H1 (cell line): Measurements from ENCODE around the gene NANOGP8. TPM values are rescaled to one million over a fixed set of nuclear protein-coding genes. Genes with fewer than 3 reads are reported as not detected.

ENCODE experiments used
- CTCF ChIA-PET: fragments of 300-600 bp; sonication (Branson Sonifier 250); formaldehyde crosslinking; loops from one replicate; lab custom pipeline; 2021; ENCODE audit not compliant: partially characterized antibody; lab: Charles Lee
- POLR2A ChIA-PET: fragments of 300-600 bp; sonication (Branson Sonifier 250); formaldehyde crosslinking; loops from one replicate; lab custom pipeline; 2021; ENCODE audit warnings: inconsistent platforms; ENCODE audit not compliant: partially characterized antibody; lab: Charles Lee
- DNase-seq, 2 experiments: peaks; one replicate each; pipeline versions ENCODE4 v3.0.0 to v3.0.0-alpha.2; 2010 to 2022; ENCODE audit warnings: low spot score in 2 of 2, low read depth in 1 of 2, mixed read lengths in 1 of 2
- FAIRE-seq: peaks from 2 replicates; lab custom pipeline; 2011; peaks lifted over from hg19 to GRCh38; lab: Jason Lieb, UNC
- H2AFZ ChIP-seq: 2 replicates; pipeline ENCODE4 v1.8.1; 2012; ENCODE audit warnings: low read length, inconsistent platforms
- H2AK5ac ChIP-seq: 2 replicates; pipeline ENCODE4 v1.6.1; 2013; ENCODE audit warnings: low read depth, low read length
- H2BK120ac ChIP-seq: replicated peaks from 2 replicates; pipeline ENCODE3; 2013; ENCODE audit warnings: low read depth, low read length, inconsistent platforms
- H2BK12ac ChIP-seq: 2 replicates; pipeline ENCODE4 v1.6.1; 2013; ENCODE audit warnings: low read depth, low read length
- H2BK15ac ChIP-seq: 2 replicates; pipeline ENCODE4 v1.6.1; 2013; ENCODE audit warnings: low read length
- H2BK20ac ChIP-seq: 2 replicates; pipeline ENCODE4 v1.6.1; 2013; ENCODE audit warnings: low read length
- H2BK5ac ChIP-seq: 2 replicates; pipeline ENCODE4 v1.6.1; 2013; ENCODE audit warnings: low read depth, low read length
- H3K14ac ChIP-seq: 2 replicates; pipeline ENCODE4 v1.6.1; 2013; ENCODE audit warnings: inconsistent platforms; ENCODE audit not compliant: insufficient read length
- H3K18ac ChIP-seq: 2 replicates; pipeline ENCODE4 v1.6.1; 2013; ENCODE audit warnings: low read length; ENCODE audit errors: extremely low read depth
- H3K23ac ChIP-seq: 2 replicates; pipeline ENCODE4 v1.6.1; 2013; ENCODE audit warnings: inconsistent platforms; ENCODE audit not compliant: insufficient read length
- H3K23me2 ChIP-seq: 2 replicates; pipeline ENCODE4 v1.6.1; 2013; ENCODE audit warnings: low read depth, low read length
- H3K27ac ChIP-seq: 2 replicates; pipeline ENCODE4 v1.6.1; 2011; ENCODE audit warnings: low read depth, low read length, inconsistent platforms
- H3K27me3 ChIP-seq, 4 experiments: replicated peaks in 1 of 4; 1 replicate in 1 of 4; 2 replicates in 3 of 4; pipeline versions ENCODE4 v1.6.1 to v1.8.1; 2011 to 2013; ENCODE audit warnings: low read length in 3 of 4, mild to moderate bottlenecking in 3 of 4, inconsistent platforms in 2 of 4, mixed read lengths in 2 of 4, moderate library complexity in 1 of 4; ENCODE audit not compliant: control insufficient read depth in 3 of 4, insufficient read depth in 3 of 4; ENCODE audit errors: extremely low read depth in 1 of 4
- H3K36me3 ChIP-seq, 4 experiments: 2 replicates each; pipeline versions ENCODE4 v1.6.1 to v1.8.1; 2011 to 2013; ENCODE audit warnings: mild to moderate bottlenecking in 4 of 4, low read length in 3 of 4, moderate library complexity in 2 of 4, control low read depth in 1 of 4, inconsistent platforms in 1 of 4; ENCODE audit not compliant: insufficient read depth in 4 of 4, control insufficient read depth in 2 of 4
- H3K4ac ChIP-seq: replicated peaks from 2 replicates; pipeline ENCODE3; 2013; ENCODE audit warnings: low read length, low read depth, mixed read lengths, inconsistent platforms; ENCODE audit not compliant: insufficient read length
- H3K4me1 ChIP-seq, 4 experiments: replicated peaks in 1 of 4; 1 replicate in 1 of 4; 2 replicates in 3 of 4; pipeline versions ENCODE4 v1.6.1 to v1.8.1; 2011 to 2013; ENCODE audit warnings: low read length in 3 of 4, inconsistent platforms in 2 of 4, mixed read lengths in 1 of 4; ENCODE audit not compliant: insufficient read depth in 4 of 4, control insufficient read depth in 3 of 4
- H3K4me2 ChIP-seq, 2 experiments: 2 replicates each; pipeline versions ENCODE4 v1.6.1 to v1.8.1; 2011 to 2013; ENCODE audit warnings: low read depth in 2 of 2, low read length in 2 of 2, control low read depth in 1 of 2, inconsistent platforms in 1 of 2, mild to moderate bottlenecking in 1 of 2; ENCODE audit not compliant: insufficient read depth in 1 of 2
- H3K4me3 ChIP-seq, 4 experiments: fragments of 200-600, 300-600 bp in 1 of 4; sonication (generic), shearing (Covaris generic), sonication (Bioruptor Twin) in 1 of 4; 2 replicates each; pipeline versions ENCODE4 v1.5.1 to v1.8.1; 2011 to 2016; ENCODE audit warnings: low read length in 4 of 4, low read depth in 3 of 4, control low read depth in 2 of 4, inconsistent platforms in 2 of 4, mild to moderate bottlenecking in 2 of 4, mixed read lengths in 1 of 4, moderate library complexity in 1 of 4; ENCODE audit not compliant: insufficient read depth in 2 of 4; ENCODE audit errors: extremely low read depth in 1 of 4
- H3K56ac ChIP-seq: replicated peaks from 2 replicates; pipeline ENCODE3; 2013; ENCODE audit warnings: low read depth, mild to moderate bottlenecking, mixed read lengths, low read length, inconsistent platforms; ENCODE audit not compliant: insufficient read length
- H3K79me1 ChIP-seq: 2 replicates; pipeline ENCODE4 v1.6.1; 2013; ENCODE audit warnings: low read depth, low read length, control low read depth
- H3K79me2 ChIP-seq, 2 experiments: 2 replicates each; pipeline versions ENCODE4 v1.6.1 to v1.8.1; 2012 to 2013; ENCODE audit warnings: low read length in 2 of 2, mild to moderate bottlenecking in 2 of 2, inconsistent platforms in 1 of 2; ENCODE audit not compliant: insufficient read depth in 2 of 2, control insufficient read depth in 1 of 2
- H3K9ac ChIP-seq, 4 experiments: replicated peaks in 1 of 4; 1 replicate in 1 of 4; 2 replicates in 3 of 4; pipeline versions ENCODE4 v1.6.1 to v1.8.1; 2011 to 2013; ENCODE audit warnings: low read depth in 3 of 4, low read length in 3 of 4, control low read depth in 2 of 4, mild to moderate bottlenecking in 2 of 4, moderate library complexity in 2 of 4, inconsistent platforms in 1 of 4; ENCODE audit errors: extremely low read depth in 1 of 4
- H3K9me3 ChIP-seq, 2 experiments: 2 replicates each; pipeline versions ENCODE4 v1.6.1 to v1.8.1; 2012 to 2013; ENCODE audit warnings: mild to moderate bottlenecking in 2 of 2, moderate library complexity in 2 of 2, control low read depth in 1 of 2, inconsistent platforms in 1 of 2, low read depth in 1 of 2, low read length in 1 of 2, mixed read lengths in 1 of 2; ENCODE audit not compliant: insufficient read depth in 2 of 2
- H4K20me1 ChIP-seq, 2 experiments: replicated peaks in 1 of 2; 2 replicates each; pipeline versions ENCODE3 to v1.8.1; 2011 to 2013; ENCODE audit warnings: inconsistent platforms in 2 of 2, low read length in 2 of 2, mild to moderate bottlenecking in 1 of 2; ENCODE audit not compliant: insufficient read depth in 2 of 2, control insufficient read depth in 1 of 2
- H4K5ac ChIP-seq: 2 replicates; pipeline ENCODE4 v1.6.1; 2013; ENCODE audit warnings: low read length, low read depth, mixed read lengths, inconsistent platforms; ENCODE audit not compliant: insufficient read length
- H4K8ac ChIP-seq: 2 replicates; pipeline ENCODE4 v1.8.0; 2013; ENCODE audit warnings: mild to moderate bottlenecking, moderate library complexity, low read length, inconsistent platforms; ENCODE audit not compliant: insufficient read depth; ENCODE audit errors: extremely low read depth
- H4K91ac ChIP-seq: replicated peaks from 2 replicates; pipeline ENCODE3; 2013; ENCODE audit warnings: low read length, mixed read lengths, inconsistent platforms; ENCODE audit not compliant: insufficient read length
- CEBPB ChIP-seq: IDR thresholded peaks from 2 replicates; pipeline ENCODE4 v1.6.1; 2012; ENCODE audit warnings: low read depth, low read length
- CHD1 ChIP-seq: IDR thresholded peaks from 2 replicates; pipeline ENCODE4 v1.6.1; 2012; ENCODE audit warnings: low read depth, low read length, improper control_type of control experiment
- WGBS, 2 experiments: shearing (Covaris generic) in 1 of 2; methylation state at CpG; one replicate each; pipeline versions ENCODE4 v1.1.6 to v1.1.7; 2013 to 2015; ENCODE audit warnings: low lambda C conversion rate in 2 of 2, mixed read lengths in 2 of 2, inconsistent platforms in 1 of 2, low coverage in 1 of 2, missing lambda C conversion rate in 1 of 2; ENCODE audit not compliant: insufficient replicate concordance in 2 of 2, insufficient coverage in 1 of 2, insufficient read length in 1 of 2; ENCODE audit errors: extremely low coverage in 1 of 2, missing lambda C conversion rate in 1 of 2; 5-methylcytosine and 5-hydroxymethylcytosine counted together
- polyA plus RNA-seq, 7 experiments: library from polyadenylated mRNA; depleted of rRNA in 3 of 7; stranded (reverse) in 5 of 7; unstranded in 2 of 7; fragments of >200 nt in 5 of 7; fragments of 200-250 nt in 2 of 7; gene quantifications; 1 replicate in 5 of 7; 2 replicates in 1 of 7; 4 replicates in 1 of 7; pipeline versions ENCODE4 v1.2.1 to v1.2.3, GENCODE V29; 2011 to 2013; ENCODE audit warnings: missing spikeins in 2 of 7, mixed read lengths in 2 of 7
- total RNA-seq: library from RNA; stranded (reverse); fragmentation: NEBNext Ultra II Directional; extraction: Animal tissue kit (Norgen Biotek cat#: 25700); gene quantifications from 2 replicates; pipeline ENCODE4 v1.2.1, GENCODE V29; 2021

The NANOGP8 gene
- total and polyA plus RNA-seq, 2 of the 8 experiments (the other 6 are each of a cell fraction or from before 2014, with no cell fraction given) = 23.3 to 40.6 TPM

DNA sequence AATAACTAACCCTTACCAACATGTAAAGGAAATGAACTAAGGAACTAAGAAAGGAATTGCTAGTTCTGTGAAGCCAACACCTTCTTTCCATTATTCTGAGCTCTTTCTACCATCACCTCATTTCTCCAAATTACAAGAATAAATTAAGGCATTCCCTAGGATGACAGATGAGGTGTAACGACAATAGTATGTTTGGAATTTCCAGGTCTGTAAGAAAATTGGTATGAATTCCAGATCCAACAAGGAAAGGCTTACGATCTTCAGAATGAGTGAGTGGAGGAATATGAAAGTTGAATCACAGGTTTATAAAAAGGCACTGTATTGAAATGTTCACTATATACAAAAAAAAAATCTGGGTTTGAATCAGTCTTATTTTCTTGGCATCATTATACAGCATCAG, 4.5 kb upstream of the NANOGP8 start:
- Histone ChIP-seq H3K9me3 (no peaks in the 10 kb centered on the region; a peak in 1 of 4 replicates), H3K27me3 (no peaks in the 10 kb centered on the region), H3K23ac (no peak overlapping the region), H4K91ac (no peak overlapping the region), H3K14ac (no peak overlapping the region), H3K56ac (no peak overlapping the region), H2AFZ (no peak overlapping the region), H3K79me2 (no peaks in the 10 kb centered on the region), H3K18ac (no peak overlapping the region), H2BK5ac (no peak overlapping the region), H3K79me1 (no peaks in the 10 kb centered on the region), H3K4me3 (no peak overlapping the region), H3K23me2 (no peaks in the 10 kb centered on the region), H3K36me3 (no peaks in the 10 kb centered on the region), H3K4me1 (no peaks in the 10 kb centered on the region; a peak in 1 of 7 replicates), H3K4ac (no peak overlapping the region), H3K9ac (no peak overlapping the region), H2BK12ac (no peak overlapping the region), H2BK15ac (no peak overlapping the region), H2AK5ac (no peak overlapping the region), H2BK20ac (no peak overlapping the region), H4K5ac (no peak overlapping the region), H4K8ac (no peak overlapping the region), H4K20me1 (no peaks in the 10 kb centered on the region), H3K27ac (no peak overlapping the region), H3K4me2 (no peak overlapping the region), H2BK120ac (no peak overlapping the region)
- FAIRE-seq (no peak), DNase-seq (no peak)
- POLR2A ChIA-PET = no interaction called here
- CTCF ChIA-PET = interaction anchor here (0.7 to 2.0 kb wide), 4 partner anchors 11 to 355 kb away, joined by 3 to 6 read pairs (median 4); no protein-coding TSS in a partner anchor
- WGBS, 2 experiments = 79% methylated on average over 2 of the region's 2 CpGs; no CpG with 5 or more reads in 1 of the 2 experiments
- TF ChIP-seq CHD1 (no peak), CEBPB (no peak)
